Ascending aorta (tissue), 2 donors: ENCODE results near the gene RASGRF2. TPM values are rescaled to one million over a fixed set of nuclear protein-coding genes. Genes with fewer than 3 reads are reported as not detected.

ENCODE experiments used
- DNase-seq, 2 donors: peaks; one replicate each; pipeline ENCODE4 v3.0.0-alpha.2; 2019; ENCODE audit warnings: low spot score in 2 of 2
- H3K27ac ChIP-seq, 2 donors: fragments of 200-600 bp; sonication (generic); one replicate each; pipeline ENCODE4 v1.5.1; 2016 to 2017; ENCODE audit warnings: mild to moderate bottlenecking in 1 of 2
- H3K27me3 ChIP-seq: fragments of 200-600 bp; sonication (generic); one replicate; pipeline ENCODE4 v1.5.1; 2017
- H3K36me3 ChIP-seq, 2 donors: fragments of 200-600 bp; sonication (generic); one replicate each; pipeline ENCODE4 v1.5.1; 2016
- H3K4me1 ChIP-seq, 2 donors: fragments of 200-600 bp; sonication (generic); one replicate each; pipeline ENCODE4 v1.5.1; 2016 to 2017; ENCODE audit warnings: mild to moderate bottlenecking in 1 of 2
- H3K4me3 ChIP-seq, 2 donors: fragments of 200-600 bp; sonication (generic); one replicate each; pipeline ENCODE4 v1.5.1; 2016 to 2017; ENCODE audit warnings: mild to moderate bottlenecking in 1 of 2
- H3K9me3 ChIP-seq, 2 donors: fragments of 200-600 bp; sonication (generic); one replicate each; pipeline ENCODE4 v1.5.1; 2016
- intact Hi-C: fragments of 100-400 bp; cut with DNase I; formaldehyde crosslinking; loops from one replicate; pipeline ENCODE4 v1.15.1; 2023
- total RNA-seq: library from RNA; depleted of rRNA; stranded (reverse); fragments of >200 nt; gene quantifications from one replicate; pipeline ENCODE4 v1.1.0, GENCODE V29; 2016
- TF ChIP-seq, protein P1 (sequence below), 3 experiments: fragments of 200-600 bp in 2 of 3; fragments of 450-650 bp in 1 of 3; sonication (generic) in 2 of 3; IDR thresholded peaks; one replicate each; pipeline ENCODE4 v1.5.1; 2016 to 2019; ENCODE audit warnings: antibody characterized with exemption in 3 of 3, mild to moderate bottlenecking in 1 of 3, moderate library complexity in 1 of 3

The RASGRF2 gene
- total RNA-seq, 1 donor from 2014 or later: 16.9 TPM

DNA sequence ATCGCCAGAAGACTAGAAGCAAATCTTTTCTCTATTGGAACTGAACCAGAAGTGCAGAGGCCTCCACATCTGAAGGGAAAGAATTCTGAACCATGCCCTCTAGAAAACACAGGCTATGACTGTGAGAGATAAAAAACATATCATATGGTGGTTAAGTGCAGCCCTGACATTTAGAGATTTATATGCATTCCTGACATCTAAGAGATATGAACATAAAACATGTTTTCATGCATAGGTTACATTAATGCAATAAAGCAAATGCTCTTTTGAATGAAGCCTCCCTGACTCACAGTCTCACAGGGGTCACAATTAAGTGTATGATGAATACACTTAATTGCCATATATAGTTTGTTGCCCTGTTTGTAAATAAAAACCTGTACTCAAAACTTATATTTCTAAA, 244.0 kb downstream of the RASGRF2 start:
- DNase-seq: no peak
- TF ChIP-seq, protein P1, sequence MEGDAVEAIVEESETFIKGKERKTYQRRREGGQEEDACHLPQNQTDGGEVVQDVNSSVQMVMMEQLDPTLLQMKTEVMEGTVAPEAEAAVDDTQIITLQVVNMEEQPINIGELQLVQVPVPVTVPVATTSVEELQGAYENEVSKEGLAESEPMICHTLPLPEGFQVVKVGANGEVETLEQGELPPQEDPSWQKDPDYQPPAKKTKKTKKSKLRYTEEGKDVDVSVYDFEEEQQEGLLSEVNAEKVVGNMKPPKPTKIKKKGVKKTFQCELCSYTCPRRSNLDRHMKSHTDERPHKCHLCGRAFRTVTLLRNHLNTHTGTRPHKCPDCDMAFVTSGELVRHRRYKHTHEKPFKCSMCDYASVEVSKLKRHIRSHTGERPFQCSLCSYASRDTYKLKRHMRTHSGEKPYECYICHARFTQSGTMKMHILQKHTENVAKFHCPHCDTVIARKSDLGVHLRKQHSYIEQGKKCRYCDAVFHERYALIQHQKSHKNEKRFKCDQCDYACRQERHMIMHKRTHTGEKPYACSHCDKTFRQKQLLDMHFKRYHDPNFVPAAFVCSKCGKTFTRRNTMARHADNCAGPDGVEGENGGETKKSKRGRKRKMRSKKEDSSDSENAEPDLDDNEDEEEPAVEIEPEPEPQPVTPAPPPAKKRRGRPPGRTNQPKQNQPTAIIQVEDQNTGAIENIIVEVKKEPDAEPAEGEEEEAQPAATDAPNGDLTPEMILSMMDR (IDR thresholded peaks at IDR 0.05): no peak
- no peaks in the 10 kb centered on the region for H3K27me3 ChIP-seq
- intact Hi-C loops: no loop called here
- H3K36me3 ChIP-seq: no peaks in the 10 kb centered on the region
- no peaks in the 10 kb centered on the region for H3K9me3 ChIP-seq
- H3K27ac ChIP-seq: no peak overlapping the region
- H3K4me3 ChIP-seq: no peak overlapping the region
- no peaks in the 10 kb centered on the region for H3K4me1 ChIP-seq

DNA sequence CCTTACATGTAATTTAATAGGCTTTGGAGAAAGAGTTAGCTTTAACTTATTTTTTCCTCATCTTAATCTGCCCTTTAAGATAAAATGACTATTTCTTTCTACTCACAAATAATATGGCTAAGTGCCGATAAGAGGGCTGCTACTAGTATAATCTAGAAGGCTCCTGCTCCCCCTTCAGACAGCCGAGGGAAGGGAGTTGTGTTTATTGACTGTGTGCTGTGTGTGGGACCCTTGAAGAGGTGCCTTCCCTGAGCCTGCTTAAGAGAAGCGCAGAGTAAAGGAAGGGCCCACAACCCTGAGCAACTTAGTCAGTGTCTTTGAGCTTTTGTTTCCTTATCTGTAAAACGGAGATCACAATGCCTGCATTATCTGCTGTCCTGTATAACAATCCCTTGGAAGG, 244.9 kb downstream of the RASGRF2 start:
- H3K36me3 ChIP-seq: no peaks in the 10 kb centered on the region
- intact Hi-C loops: no loop called here

DNA sequence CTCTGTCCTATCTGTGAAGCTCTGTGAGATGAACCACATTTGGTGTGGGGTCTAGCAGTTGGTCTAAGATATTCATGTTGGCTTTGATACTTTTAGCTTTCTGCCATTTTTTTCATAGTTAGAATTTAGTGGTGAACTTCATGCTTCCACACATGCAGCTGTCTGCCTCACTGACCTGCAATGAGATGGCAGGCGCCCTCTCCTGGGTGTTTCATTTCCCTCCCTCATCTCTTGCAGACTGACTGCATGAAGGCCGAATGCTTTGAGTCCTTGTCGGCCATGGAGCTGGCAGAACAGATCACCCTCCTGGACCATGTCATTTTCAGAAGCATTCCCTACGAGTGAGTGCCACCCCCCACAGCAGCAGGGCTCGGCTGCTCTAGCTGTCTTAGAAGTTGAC, 246.8 kb downstream of the RASGRF2 start:
- Histone ChIP-seq H3K4me3 (no peak overlapping the region), H3K9me3 (no peaks in the 10 kb centered on the region), H3K27me3 (no peaks in the 10 kb centered on the region), H3K36me3 (no peaks in the 10 kb centered on the region), H3K4me1 (no peaks in the 10 kb centered on the region), H3K27ac (no peak overlapping the region)
- intact Hi-C loops: no loop called here
- no peak for DNase-seq
- TF ChIP-seq, protein P1 (IDR thresholded peaks at IDR 0.05): no peak

More for the DNA sequence above, 244.9 kb downstream of the RASGRF2 start:
- DNase-seq: no peak
- Histone ChIP-seq H3K27me3 (no peaks in the 10 kb centered on the region), H3K27ac (no peak overlapping the region), H3K4me1 (no peaks in the 10 kb centered on the region), H3K4me3 (no peak overlapping the region), H3K9me3 (no peaks in the 10 kb centered on the region)
- TF ChIP-seq, protein P1 (IDR thresholded peaks at IDR 0.05): no peak

DNA sequence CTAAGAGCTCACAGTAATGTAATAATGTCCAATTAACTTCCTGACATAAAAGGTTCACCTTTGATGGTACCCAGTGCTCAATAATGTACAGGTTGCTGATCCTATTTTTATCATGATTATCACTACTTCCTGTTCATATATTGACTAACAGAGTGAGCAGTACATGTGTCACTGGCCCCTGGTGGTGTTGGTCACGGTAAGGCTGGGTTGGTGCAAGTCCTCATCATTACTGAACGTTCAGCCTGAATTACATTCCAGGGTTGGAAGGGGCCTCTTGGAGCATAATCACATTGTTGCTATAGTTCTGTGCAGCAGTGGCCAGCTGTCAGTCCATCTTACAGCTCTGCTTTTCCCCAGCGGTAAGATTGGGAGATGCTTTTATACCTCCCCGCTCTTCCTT, 248.7 kb downstream of the RASGRF2 start:
- no peak for DNase-seq
- Histone ChIP-seq H3K4me3 (no peak overlapping the region), H3K27me3 (no peaks in the 10 kb centered on the region), H3K9me3 (no peaks in the 10 kb centered on the region), H3K36me3 (no peaks in the 10 kb centered on the region), H3K27ac (no peak overlapping the region), H3K4me1 (no peaks in the 10 kb centered on the region)
- TF ChIP-seq, protein P1 (IDR thresholded peaks at IDR 0.05): no peak
- intact Hi-C loops: no loop called here

- TF ChIP-seq, protein P1 (IDR thresholded peaks at IDR 0.05): no peak
- H3K36me3 ChIP-seq: no peaks in the 10 kb centered on the region
- no peak overlapping the region for H3K27ac ChIP-seq
- H3K4me3 ChIP-seq: no peak overlapping the region
- no peak for DNase-seq
- H3K27me3 ChIP-seq: no peaks in the 10 kb centered on the region
- H3K9me3 ChIP-seq: no peaks in the 10 kb centered on the region
- intact Hi-C loops: no loop called here
- H3K4me1 ChIP-seq: no peaks in the 10 kb centered on the region
Observed at GRCh38 chr5:81209386-81209785, 249.2 kb downstream of the RASGRF2 start.

DNA sequence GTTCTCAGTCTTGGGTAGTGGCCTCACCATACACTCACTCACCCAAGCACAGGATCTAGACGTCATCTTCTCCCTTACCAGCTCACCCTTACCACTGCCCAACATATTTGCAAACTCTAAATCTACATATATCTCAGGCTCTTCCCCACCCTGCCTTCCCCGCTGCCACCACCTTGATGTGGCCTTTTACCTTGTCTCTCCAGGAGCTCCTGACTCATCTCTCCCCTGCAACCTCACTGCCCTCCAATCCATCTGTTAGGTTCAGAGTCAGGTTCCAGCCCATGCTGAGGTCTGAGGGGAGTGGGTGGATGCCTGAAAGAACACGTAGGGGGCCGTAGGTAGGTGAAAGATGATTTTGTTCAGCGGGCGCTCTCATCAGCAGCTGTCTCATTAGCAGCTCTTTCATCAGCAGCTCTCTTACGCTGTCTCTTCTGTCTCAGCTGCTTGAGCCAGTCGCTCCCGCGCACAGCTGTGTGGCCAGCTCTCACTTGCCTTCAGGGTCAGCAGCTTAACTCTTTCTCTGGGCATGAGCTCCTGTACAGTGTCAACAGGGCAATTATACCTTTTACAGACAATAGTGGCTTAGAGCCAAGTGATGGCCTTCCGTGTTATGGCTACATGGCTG, 249.8 kb downstream of the RASGRF2 start:
- Histone ChIP-seq H3K9me3 (no peaks in the 10 kb centered on the region), H3K4me1 (no peaks in the 10 kb centered on the region), H3K36me3 (no peaks in the 10 kb centered on the region), H3K27ac (no peak overlapping the region), H3K4me3 (no peak overlapping the region), H3K27me3 (no peaks in the 10 kb centered on the region)
- DNase-seq: no peak
- intact Hi-C loops: no loop called here
- TF ChIP-seq, protein P1 (IDR thresholded peaks at IDR 0.05): no peak
